Parathyroid adenoma (tissue), 2 donors: ENCODE data around the gene ASCL3.
A peak's percentile ranks its signal among the peaks of the same experiment; 100 is the strongest.

Experiments
- H2AFZ ChIP-seq: fragments of 300-600 bp; sonication (generic); one replicate; pipeline ENCODE4 v1.7.0; 2017; ENCODE audit warnings: antibody characterized with exemption, mild to moderate bottlenecking
- H3K27ac ChIP-seq: fragments of 300-600 bp; sonication (generic); one replicate; pipeline ENCODE4 v1.7.0; 2017
- H3K27me3 ChIP-seq: fragments of 300-600 bp; sonication (generic); one replicate; pipeline ENCODE4 v1.7.0; 2017; ENCODE audit warnings: low read length; ENCODE audit not compliant: control insufficient read depth, insufficient read depth
- H3K36me3 ChIP-seq: fragments of 300-600 bp; sonication (generic); one replicate; pipeline ENCODE4 v1.7.0; 2017; ENCODE audit warnings: low read length; ENCODE audit not compliant: control insufficient read depth, insufficient read depth
- H3K4me1 ChIP-seq: fragments of 300-600 bp; sonication (generic); one replicate; pipeline ENCODE4 v1.7.0; 2017; ENCODE audit warnings: control low read depth
- H3K4me2 ChIP-seq: fragments of 300-600 bp; sonication (generic); one replicate; pipeline ENCODE4 v1.7.0; 2017; ENCODE audit warnings: low read length
- H3K4me3 ChIP-seq: fragments of 300-600 bp; sonication (generic); one replicate; pipeline ENCODE4 v1.7.0; 2017; ENCODE audit warnings: low read depth, low read length
- H3K79me2 ChIP-seq: fragments of 300-600 bp; sonication (generic); one replicate; pipeline ENCODE4 v1.7.0; 2017; ENCODE audit warnings: control low read depth
- H3K9ac ChIP-seq: fragments of 300-600 bp; sonication (generic); one replicate; pipeline ENCODE4 v1.7.0; 2017; ENCODE audit warnings: mild to moderate bottlenecking
- H3K9me3 ChIP-seq: fragments of 300-600 bp; sonication (generic); one replicate; pipeline ENCODE4 v1.7.0; 2017; ENCODE audit warnings: low read length; ENCODE audit not compliant: control insufficient read depth
- CTCF ChIP-seq: fragments of 300-600 bp; sonication (generic); IDR thresholded peaks from one replicate; pipeline ENCODE4 v1.7.0; 2017; ENCODE audit warnings: antibody characterized with exemption, mild to moderate bottlenecking
- donor health status: primary hyperparathyroidism.

The ASCL3 gene

GRCh38 chr11:8911029-8911823 is 31.6 kb downstream of the ASCL3 start, which contains the start of gene AKIP1:
AKIP1 (plus strand) TSS chr11:8911189; CDS start chr11:8911450, 261 bp downstream.
- peak within 1 kb of the TSS; percentile 70 for H3K27ac ChIP-seq
- no peaks in the 10 kb centered on the region for H3K79me2 ChIP-seq
- H3K36me3 ChIP-seq: no peaks in the 10 kb centered on the region
- H2AFZ ChIP-seq: peak within 1 kb of the TSS; percentile 96
- TF ChIP-seq CTCF: no peak
- H3K27me3 ChIP-seq: no peaks in the 10 kb centered on the region
- H3K4me1 ChIP-seq: no peaks in the 10 kb centered on the region
- H3K9me3 ChIP-seq: no peaks in the 10 kb centered on the region
- H3K4me2 ChIP-seq: peak within 1 kb of the TSS; percentile 78
- H3K9ac ChIP-seq: peak within 1 kb of the TSS; percentile 37
- peak within 1 kb of the TSS; percentile 72 for H3K4me3 ChIP-seq

GRCh38 chr11:8910649-8911026 is 32.2 kb downstream of the ASCL3 start:
- H3K27me3 ChIP-seq: no peaks in the 10 kb centered on the region
- no peaks in the 10 kb centered on the region for H3K9me3 ChIP-seq
- TF ChIP-seq CTCF: no peak
- peak overlapping the region; percentile 81 for H2AFZ ChIP-seq
- no peaks in the 10 kb centered on the region for H3K36me3 ChIP-seq
- H3K9ac ChIP-seq: no peak overlapping the region
- H3K27ac ChIP-seq: no peak overlapping the region
- H3K4me2 ChIP-seq: peak overlapping the region; percentile 57
- peak overlapping the region; percentile 44 for H3K4me3 ChIP-seq
- H3K79me2 ChIP-seq: no peaks in the 10 kb centered on the region
- no peaks in the 10 kb centered on the region for H3K4me1 ChIP-seq

GRCh38 chr11:8908099-8908498 is 34.7 kb downstream of the ASCL3 start:
- Histone ChIP-seq H3K4me1 (no peaks in the 10 kb centered on the region), H3K27ac (no peak overlapping the region), H2AFZ (no peak overlapping the region), H3K4me3 (no peak overlapping the region), H3K36me3 (no peaks in the 10 kb centered on the region), H3K27me3 (no peaks in the 10 kb centered on the region), H3K9ac (no peak overlapping the region), H3K9me3 (no peaks in the 10 kb centered on the region), H3K79me2 (no peaks in the 10 kb centered on the region), H3K4me2 (no peak overlapping the region)
- no peak for TF ChIP-seq CTCF

- H3K27me3 ChIP-seq: no peaks in the 10 kb centered on the region
- H3K27ac ChIP-seq: no peak overlapping the region
- H3K4me1 ChIP-seq: no peaks in the 10 kb centered on the region
- TF ChIP-seq CTCF: no peak
- H3K9me3 ChIP-seq: no peaks in the 10 kb centered on the region
- no peak overlapping the region for H2AFZ ChIP-seq
- H3K79me2 ChIP-seq: no peaks in the 10 kb centered on the region
- H3K4me3 ChIP-seq: no peak overlapping the region
- no peak overlapping the region for H3K4me2 ChIP-seq
- H3K36me3 ChIP-seq: no peaks in the 10 kb centered on the region
- H3K9ac ChIP-seq: no peak overlapping the region
These were observed 35.7 kb downstream of the ASCL3 start for GRCh38 chr11:8907116-8907515.
